Measurements from ENCODE around the gene STK17B.

STK17B gene

GRCh38 chr2:196183528-196184231, 12.3 kb upstream of the STK17B start:
- DNase-seq, result no peak

DNA sequence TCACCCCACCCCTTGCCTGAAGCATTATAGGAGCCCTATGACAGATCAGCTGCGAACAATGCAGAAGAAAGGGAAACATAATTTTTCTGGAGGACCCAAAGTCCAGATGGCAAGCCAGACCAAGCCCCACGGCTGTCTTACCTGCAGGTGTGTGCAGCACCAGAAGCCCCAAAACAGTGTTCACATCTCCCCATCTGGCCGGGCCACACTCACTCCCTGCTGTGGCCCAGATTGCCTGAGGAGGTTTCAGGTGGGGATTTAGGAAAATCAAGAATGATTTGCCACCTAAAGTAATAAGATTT, 11.7 kb upstream of the STK17B start:
- no peak for DNase-seq

DNA sequence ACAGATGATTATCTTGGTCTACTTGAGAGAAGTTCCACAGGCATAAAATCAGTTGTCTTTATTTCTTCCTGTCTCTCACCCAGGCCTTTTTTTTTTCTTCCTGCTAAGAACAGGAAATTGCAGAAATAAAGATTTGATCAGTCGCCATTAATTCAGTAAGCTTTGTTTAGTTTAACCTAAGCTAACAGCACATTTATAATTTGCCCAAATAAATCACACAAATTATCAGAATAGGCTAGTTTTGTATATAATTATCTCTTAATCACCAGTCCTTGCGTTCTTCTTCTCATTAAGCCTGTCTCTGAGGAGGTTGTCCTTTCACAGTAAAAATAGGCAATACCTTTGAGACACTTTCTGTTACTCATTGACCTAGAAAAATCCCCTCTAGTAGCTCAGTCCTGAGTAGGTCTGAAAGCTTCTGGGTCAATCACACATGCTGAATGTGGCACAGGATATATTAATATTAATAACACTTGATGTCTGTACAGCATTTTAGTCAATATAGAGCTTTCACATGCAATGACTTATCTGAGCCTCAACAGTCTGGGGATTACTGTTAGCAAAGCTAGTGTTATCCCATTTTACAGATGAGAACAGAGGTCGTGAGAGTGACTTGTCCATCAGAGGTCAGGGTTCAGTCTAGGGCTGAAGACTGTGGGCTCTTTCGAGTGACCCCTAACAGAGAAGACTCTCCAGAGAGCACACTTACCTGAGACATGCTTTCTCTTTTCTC, 11.2 kb upstream of the STK17B start:
- no peak for DNase-seq

- no peak for DNase-seq
Observed at GRCh38 chr2:196181484-196181883, 10.1 kb upstream of the STK17B start.

DNA sequence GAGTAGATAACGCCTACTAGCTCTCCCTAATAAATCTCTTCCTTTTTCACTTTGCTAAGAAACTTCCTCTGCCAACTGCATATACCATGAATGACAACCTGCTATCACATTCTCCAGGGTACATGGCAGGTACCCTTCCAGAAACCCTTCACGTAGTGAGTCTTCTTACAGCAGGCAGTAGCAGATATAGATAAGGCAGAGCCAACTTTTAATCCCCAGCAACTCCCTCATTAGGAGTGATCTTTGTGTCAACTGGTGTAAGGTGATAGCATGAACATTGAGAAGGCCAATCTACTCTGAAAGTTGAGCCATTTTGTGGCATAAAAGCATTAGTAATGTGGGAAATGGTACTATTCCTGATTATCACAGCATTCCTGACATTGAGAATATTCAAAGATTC, 5.7 kb upstream of the STK17B start:
- DNase-seq, result no peak

- DNase-seq, result no peak
Observed at GRCh38 chr2:196176142-196176738, 4.9 kb upstream of the STK17B start.

DNA sequence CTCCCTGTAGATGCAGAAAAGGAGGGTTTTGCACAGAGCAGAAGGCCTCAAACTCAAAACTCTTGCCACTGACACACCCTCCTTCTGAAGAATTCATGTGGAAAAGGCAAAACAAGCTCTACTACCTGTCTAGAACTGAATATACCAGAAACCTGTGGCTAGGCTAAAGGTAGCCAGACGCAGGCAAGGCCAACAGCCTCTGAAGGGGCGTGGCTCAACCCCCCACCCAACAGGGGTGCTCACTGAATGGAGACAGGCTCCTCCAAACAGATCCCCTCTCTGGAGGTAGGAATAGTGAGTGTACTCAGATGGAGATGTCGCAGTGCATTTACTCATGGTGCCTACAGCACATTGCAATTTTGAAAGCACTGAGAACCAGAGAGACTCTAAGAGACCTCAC, 3.0 kb upstream of the STK17B start:
- DNase-seq, result no peak

DNA sequence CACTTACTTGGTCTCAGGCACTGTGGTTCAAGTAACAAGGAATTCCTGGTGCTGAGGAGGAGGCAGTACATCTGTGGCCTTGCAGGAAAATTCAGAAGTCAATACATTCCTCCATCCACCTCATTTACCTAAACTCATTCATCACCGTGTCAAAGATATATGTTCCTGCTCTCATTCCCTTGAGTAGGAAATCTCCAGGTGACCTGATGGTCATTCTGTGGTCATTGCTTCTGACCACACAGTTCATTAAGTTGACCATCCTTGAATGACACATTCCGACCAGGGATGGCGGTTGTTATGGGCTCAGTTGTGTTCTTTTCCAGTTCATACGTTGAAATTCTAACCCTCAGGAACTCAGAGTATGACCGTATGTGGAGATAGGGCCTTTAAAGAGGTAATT, 2.1 kb upstream of the STK17B start:
- DNase-seq, result no peak

DNA sequence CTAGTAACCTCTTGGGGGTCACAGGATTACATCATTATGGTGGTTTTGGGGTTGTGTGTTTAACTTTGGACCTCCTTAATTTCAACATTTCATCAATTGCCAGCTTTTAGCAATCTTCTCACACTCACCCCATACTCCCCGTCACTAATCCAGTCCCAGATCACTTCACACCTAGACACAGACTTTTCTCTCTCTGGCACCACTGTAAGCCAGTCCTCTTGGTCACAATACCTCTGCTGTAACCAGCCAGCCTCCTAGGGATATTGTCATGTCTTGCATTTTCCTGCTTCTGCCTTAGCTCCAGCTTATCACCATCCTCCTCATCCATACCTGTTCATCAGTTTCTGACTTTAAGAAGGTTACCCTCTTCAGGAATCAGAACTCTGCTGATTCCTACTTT, 1.6 kb upstream of the STK17B start:
- no peak for DNase-seq

DNA sequence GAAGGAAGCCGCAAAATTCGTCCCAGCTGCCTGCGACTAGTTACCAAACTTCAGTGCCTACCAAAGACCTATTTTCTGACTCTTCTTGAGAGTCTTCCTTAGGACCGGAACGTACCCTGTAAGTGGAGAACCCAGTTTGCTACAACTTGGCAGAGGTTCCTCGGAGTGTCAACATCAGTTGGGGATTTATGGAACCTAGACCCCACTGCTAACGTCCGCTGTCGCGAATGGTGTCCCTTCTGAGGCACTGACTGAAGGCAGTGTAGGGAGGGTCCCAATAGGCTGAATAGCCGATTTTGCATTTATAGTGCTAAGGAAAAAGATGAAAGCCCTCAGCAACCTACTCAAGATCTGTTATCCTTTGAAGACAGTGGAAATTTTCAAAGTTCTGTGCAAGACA, 568 bp upstream of the STK17B start:
- no peak for DNase-seq

GRCh38 chr2:196170606-196171247, 651 bp downstream of the STK17B start:
- DNase-seq, result no peak

DNA sequence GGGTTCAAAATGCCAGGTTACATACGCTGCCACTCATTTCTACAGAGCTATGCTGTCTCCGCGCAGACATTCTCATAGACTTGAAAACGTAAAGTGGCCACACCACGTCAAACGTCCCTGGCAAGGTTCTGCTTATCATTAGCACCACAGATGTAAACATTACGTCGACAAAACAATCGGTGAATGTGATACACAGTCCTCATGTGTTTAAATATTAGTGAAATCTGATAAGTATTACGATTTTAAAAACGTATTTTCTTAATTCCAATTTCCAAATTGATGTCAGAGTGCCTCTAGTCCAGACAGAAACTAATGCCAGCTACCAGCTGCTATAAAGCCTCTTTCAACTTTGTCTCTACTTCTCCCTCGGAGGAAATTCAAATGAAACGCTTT, 1.2 kb downstream of the STK17B start:
- DNase-seq, result peak; percentile 54

DNA sequence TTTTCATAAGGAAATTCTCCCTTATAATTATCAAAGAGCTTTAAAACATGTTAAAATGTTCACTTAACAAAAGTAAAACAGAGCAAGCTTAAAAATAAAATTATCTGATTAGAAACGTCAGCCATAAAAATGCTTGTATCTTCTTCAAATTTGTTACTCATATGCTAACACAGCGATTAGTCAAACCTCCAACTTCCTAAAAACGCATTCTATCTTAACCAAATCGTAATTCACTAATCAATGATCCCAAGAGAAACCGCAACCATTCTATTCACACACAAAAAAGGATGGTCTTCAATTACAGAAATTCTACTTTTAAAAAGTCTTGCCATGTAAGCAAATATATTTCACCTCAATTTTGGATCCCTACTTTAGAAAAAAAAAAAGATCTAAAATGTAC, 1.9 kb downstream of the STK17B start:
- no peak for DNase-seq

- no peak for DNase-seq
Observed at GRCh38 chr2:196168181-196168580, 3.2 kb downstream of the STK17B start.

GRCh38 chr2:196167666-196168065, 3.7 kb downstream of the STK17B start:
- no peak for DNase-seq

DNA sequence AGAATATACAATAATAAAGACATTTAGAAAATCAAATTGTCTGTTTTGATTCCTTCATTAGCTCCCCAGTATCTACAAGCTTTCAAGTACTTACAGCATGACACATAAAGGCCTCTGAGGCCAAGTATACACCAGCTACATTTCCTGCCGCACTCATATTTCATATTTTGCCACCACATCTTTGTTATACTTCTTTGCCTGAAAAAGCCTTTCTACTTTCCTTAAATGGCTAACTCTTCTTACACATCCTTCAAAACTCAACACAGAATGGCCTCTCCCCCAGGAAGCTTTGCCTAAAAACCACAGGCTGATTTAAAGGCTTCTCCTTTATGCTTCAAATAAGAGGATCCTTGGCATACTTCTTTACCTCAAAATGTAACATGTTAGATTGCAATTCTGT, 4.5 kb downstream of the STK17B start:
- no peak for DNase-seq

GRCh38 chr2:196165016-196165415, 6.4 kb downstream of the STK17B start:
- DNase-seq, result no peak

DNA sequence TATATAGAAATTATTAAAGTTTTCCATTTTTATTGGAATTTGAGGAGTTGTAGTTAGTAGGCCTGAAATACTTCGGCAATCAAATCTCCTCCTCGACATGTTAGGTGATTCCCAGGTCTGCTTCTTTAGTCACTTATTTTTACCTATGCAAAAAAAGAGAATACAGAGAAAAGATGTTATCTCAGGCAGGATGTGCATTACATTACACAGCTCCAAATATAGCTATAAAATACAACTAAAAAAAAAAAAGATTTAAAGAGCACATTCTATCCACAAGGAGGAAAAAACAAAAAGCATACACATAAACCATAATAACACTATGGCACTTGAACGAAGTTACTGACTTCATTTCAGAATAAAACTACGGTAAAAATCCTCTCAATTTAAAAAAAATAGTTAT, 8.1 kb downstream of the STK17B start:
- no peak for DNase-seq

DNA sequence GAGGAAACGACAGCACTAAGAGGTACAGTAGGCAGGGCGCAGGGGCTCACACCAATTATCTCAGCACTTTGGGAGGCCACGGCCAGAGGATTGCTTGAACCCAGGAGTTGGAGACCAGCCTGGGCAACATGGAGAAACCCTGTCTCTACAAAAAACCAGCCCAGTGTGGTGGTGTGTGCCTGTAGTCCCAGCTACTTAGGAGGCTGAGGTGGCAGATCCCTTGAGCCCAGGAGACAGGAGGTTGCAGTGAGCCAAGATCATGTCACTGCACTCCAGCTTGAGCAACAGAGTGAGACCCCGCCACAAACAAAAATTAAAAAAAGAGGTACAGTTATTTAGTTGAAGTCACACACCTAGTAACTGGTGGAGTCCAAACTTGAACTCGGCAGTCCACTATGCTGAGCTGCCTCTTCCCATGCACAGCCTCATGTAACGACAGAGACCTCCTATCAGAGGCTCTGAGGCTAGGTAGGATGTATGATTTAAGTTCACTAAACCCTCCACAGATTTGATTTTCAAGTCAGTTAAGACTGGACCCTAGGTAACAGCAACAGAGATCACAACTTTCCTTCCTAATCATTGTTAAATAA, 8.7 kb downstream of the STK17B start:
- no peak for DNase-seq

GRCh38 chr2:196160946-196161345, 10.4 kb downstream of the STK17B start:
- DNase-seq, result no peak

DNA sequence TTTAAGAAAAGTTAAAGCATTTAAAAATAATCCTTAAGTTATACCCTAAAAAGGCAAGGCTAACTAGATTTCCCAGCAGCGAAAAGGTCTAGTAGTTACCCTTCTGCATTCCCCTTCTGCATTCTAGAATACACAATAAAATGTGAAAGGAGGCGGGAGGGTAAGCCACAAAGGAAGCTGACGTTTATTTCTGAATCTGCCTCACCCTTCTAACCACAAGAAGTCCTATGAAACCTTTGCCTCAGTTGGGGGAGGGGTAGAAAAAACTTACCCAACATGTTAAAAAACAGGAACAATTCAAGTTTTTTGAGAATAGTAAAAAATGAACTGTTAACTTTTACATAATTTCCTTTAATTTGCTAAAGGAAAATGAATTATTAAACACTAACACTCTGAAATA, 11.3 kb downstream of the STK17B start:
- peak; percentile 62 for DNase-seq

DNA sequence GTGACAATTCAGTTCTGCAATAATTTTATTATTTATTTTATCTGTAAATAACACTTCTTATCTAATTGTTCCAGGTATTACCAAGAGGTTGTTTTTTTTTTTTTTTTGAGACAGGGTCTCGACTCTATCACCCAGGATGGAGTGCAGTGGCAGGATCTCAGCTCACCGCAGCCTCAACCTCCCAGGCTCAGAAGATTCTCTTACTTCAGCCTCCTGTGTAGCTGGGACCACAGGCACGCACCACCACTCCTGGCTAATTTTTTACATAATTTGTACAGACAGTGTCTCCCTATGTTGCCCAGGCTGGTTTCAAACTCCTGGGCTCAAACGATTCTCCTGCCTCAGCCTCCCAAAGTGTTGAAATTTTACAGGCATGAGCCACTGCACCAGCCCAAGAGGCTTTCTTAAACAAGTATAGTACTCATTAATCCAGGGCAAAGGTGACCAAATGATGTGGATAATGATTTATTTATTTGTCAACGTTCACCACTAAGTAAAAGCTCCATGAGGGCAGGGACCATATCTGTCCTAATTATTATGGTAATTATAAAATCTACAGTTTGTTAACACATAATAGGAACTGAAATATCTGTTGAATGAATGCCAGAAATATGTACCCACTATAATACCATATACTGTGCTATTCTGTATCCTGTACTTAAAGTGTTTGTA, 12.0 kb downstream of the STK17B start:
- DNase-seq, result no peak

GRCh38 chr2:196155575-196155974, 15.8 kb downstream of the STK17B start:
- DNase-seq, result no peak
